B cell (primary cell): ENCODE results near the gene PTGES2. TPM values are rescaled to one million over a fixed set of nuclear protein-coding genes. Genes with fewer than 3 reads are reported as not detected.

ENCODE experiments used
- ATAC-seq: fragments of 200-7000 bp; cut with Tn5 transposase; one replicate; pipeline ENCODE4 v1.10.0; 2021; ENCODE audit warnings: low read depth, mild to moderate bottlenecking, moderate number of reproducible peaks, moderate library complexity
- CTCF ChIA-PET: fragments of 350-600 bp; sonication (Branson Sonifier 250); formaldehyde crosslinking; loops from one replicate; lab custom pipeline; 2021; ENCODE audit warnings: antibody characterized with exemption, inconsistent platforms; lab: Charles Lee
- POLR2A ChIA-PET: fragments of 350-600 bp; sonication (Branson Sonifier 250); formaldehyde crosslinking; loops from one replicate; lab custom pipeline; 2021; ENCODE audit warnings: antibody characterized with exemption; lab: Charles Lee
- DNase-seq: peaks from one replicate; pipeline ENCODE4 v3.0.0; 2013
- H2AFZ ChIP-seq: 2 replicates; pipeline ENCODE4 v1.6.1; 2012; ENCODE audit warnings: mild to moderate bottlenecking, low read depth, low read length; ENCODE audit not compliant: insufficient read depth, poor library complexity, severe bottlenecking
- H3K27ac ChIP-seq, 2 donors: 1 replicate in 1 of 2; 2 replicates in 1 of 2; pipeline ENCODE4 v1.5.1; 2012 to 2013; ENCODE audit warnings: low read length in 2 of 2, mild to moderate bottlenecking in 2 of 2, moderate library complexity in 1 of 2
- H3K27me3 ChIP-seq, 4 experiments: fragments of 200-600 bp in 1 of 4; sonication (generic) in 1 of 4; replicated peaks in 1 of 4; 1 replicate in 2 of 4; 2 replicates in 2 of 4; pipeline versions ENCODE4 v1.6.1 to v1.7.0; 2013 to 2016; ENCODE audit warnings: low read length in 3 of 4, mild to moderate bottlenecking in 2 of 4, mixed read lengths in 1 of 4, moderate library complexity in 1 of 4; ENCODE audit not compliant: insufficient read depth in 4 of 4, control insufficient read depth in 3 of 4; ENCODE audit errors: control extremely low read depth in 1 of 4
- H3K36me3 ChIP-seq, 2 experiments: replicated peaks in 1 of 2; 1 replicate in 1 of 2; 2 replicates in 1 of 2; pipeline versions ENCODE4 v1.6.1 to v1.7.1; 2013; ENCODE audit warnings: low read length in 1 of 2; ENCODE audit not compliant: insufficient read depth in 2 of 2, control insufficient read depth in 1 of 2; ENCODE audit errors: control extremely low read depth in 1 of 2, extremely low read depth in 1 of 2
- H3K4me1 ChIP-seq, 2 donors: fragments of 200-600 bp in 1 of 2; sonication (generic) in 1 of 2; 1 replicate in 1 of 2; 2 replicates in 1 of 2; pipeline versions ENCODE4 v1.5.1 to v1.6.1; 2013 to 2017; ENCODE audit warnings: low read length in 2 of 2; ENCODE audit not compliant: control insufficient read depth in 2 of 2, insufficient read depth in 2 of 2
- H3K4me2 ChIP-seq: replicated peaks from 2 replicates; pipeline ENCODE3; 2012; ENCODE audit warnings: mild to moderate bottlenecking, low read depth, low read length; ENCODE audit not compliant: poor library complexity, severe bottlenecking
- H3K4me3 ChIP-seq, 5 experiments: fragments of 200-600 bp in 1 of 5; sonication (generic) in 1 of 5; 1 replicate in 3 of 5; 2 replicates in 2 of 5; pipeline versions ENCODE4 v1.5.1 to v1.7.0; 2011 to 2016; ENCODE audit warnings: low read length in 4 of 5, mild to moderate bottlenecking in 4 of 5, low read depth in 2 of 5, control low read depth in 1 of 5, moderate library complexity in 1 of 5; ENCODE audit not compliant: insufficient read depth in 1 of 5; ENCODE audit errors: control extremely low read depth in 1 of 5, extremely low read depth in 1 of 5
- H3K79me2 ChIP-seq: fragments of 200-600 bp; sonication (generic); one replicate; pipeline ENCODE4 v1.6.0; 2016; ENCODE audit warnings: low read length; ENCODE audit not compliant: control insufficient read depth, insufficient read depth
- H3K9ac ChIP-seq: fragments of 200-600 bp; sonication (generic); 2 replicates; pipeline ENCODE4 v1.6.1; 2017; ENCODE audit warnings: mild to moderate bottlenecking, low read length, moderate library complexity
- H3K9me3 ChIP-seq, 3 donors: one replicate each; pipeline versions ENCODE4 v1.6.1 to v1.7.1; 2013; ENCODE audit warnings: low read length in 2 of 3; ENCODE audit not compliant: control insufficient read depth in 2 of 3, insufficient read depth in 1 of 3; ENCODE audit errors: control extremely low read depth in 1 of 3
- H4K20me1 ChIP-seq: 2 replicates; pipeline ENCODE4 v1.6.0; 2012; ENCODE audit warnings: mild to moderate bottlenecking, low read length; ENCODE audit not compliant: insufficient read depth, control insufficient read depth, poor library complexity, severe bottlenecking
- H3K27ac Mint-ChIP-seq: one replicate; pipeline ENCODE4 v1.8.0; 2021; ENCODE audit warnings: mixed read lengths
- H3K27me3 Mint-ChIP-seq: one replicate; pipeline ENCODE4 v1.8.0; 2021; ENCODE audit warnings: mixed read lengths
- H3K4me1 Mint-ChIP-seq: one replicate; pipeline ENCODE4 v1.8.0; 2021; ENCODE audit warnings: mixed read lengths
- H3K4me3 Mint-ChIP-seq: one replicate; pipeline ENCODE4 v1.8.0; 2021; ENCODE audit warnings: mixed read lengths
- H3K9me3 Mint-ChIP-seq: one replicate; pipeline ENCODE4 v1.8.0; 2022; ENCODE audit warnings: mixed read lengths; ENCODE audit not compliant: insufficient read depth
- EZH2 ChIP-seq: IDR thresholded peaks from 2 replicates; pipeline ENCODE4 v1.6.1; 2012; ENCODE audit warnings: borderline replicate concordance, low read depth, mild to moderate bottlenecking, moderate library complexity, low read length; ENCODE audit not compliant: insufficient read depth, poor library complexity, severe bottlenecking
- whole genome bisulfite sequencing: methylation state at CpG from one replicate; pipeline ENCODE4 v1.1.5; 2013; ENCODE audit warnings: missing lambda C conversion rate; ENCODE audit not compliant: insufficient coverage; 5-methylcytosine and 5-hydroxymethylcytosine counted together
- intact Hi-C: fragments of 100-400 bp; cut with micrococcal nuclease; formaldehyde crosslinking; loops from one replicate; pipeline ENCODE4 v1.10.0; 2022
- polyA plus RNA-seq: library from polyadenylated mRNA; depleted of rRNA; stranded (reverse); fragments of >200 nt; gene quantifications from 2 replicates; pipeline ENCODE4 v1.2.3, GENCODE V29; 2012
- total RNA-seq, 2 donors: library from RNA; stranded (reverse); fragments of 120-200 nt in 1 of 2; gene quantifications; 1 replicate in 1 of 2; 2 replicates in 1 of 2; pipeline versions ENCODE4 v1.2.3 to v1.2.4, GENCODE V29; 2013 to 2022
- TF ChIP-seq, protein P1 (sequence below): fragments of 200-600 bp; IDR thresholded peaks from one replicate; pipeline ENCODE4 v1.8.0; 2022; ENCODE audit warnings: antibody characterized with exemption, mild to moderate bottlenecking

PTGES2 gene
- total and polyA plus RNA-seq, 2 donors (not counting 1 experiment from before 2014, with no cell fraction given) = 77.8 to 113 TPM

DNA sequence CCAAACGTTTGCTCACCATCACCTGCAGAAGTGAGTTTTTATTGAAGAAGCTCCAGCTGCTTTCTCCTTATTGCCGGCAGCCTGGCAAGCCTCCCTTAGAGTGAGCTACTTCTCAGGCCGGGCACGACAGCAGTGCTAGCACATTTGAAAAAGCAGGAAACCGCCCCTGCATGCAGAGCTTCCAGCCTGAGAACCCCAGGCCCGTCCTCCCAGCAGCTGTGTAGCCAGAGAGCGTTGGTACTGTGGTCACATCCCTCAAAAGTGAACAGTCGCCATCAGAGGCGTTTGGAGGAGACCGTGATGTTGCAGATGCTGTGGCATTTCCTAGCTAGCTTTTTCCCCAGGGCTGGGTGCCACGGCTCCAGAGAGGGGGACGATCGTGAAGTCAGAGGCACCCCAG is 36.0 kb downstream of the PTGES2 start:
- H3K4me2 ChIP-seq = no peak overlapping the region
- peaks cover 57% of the 10 kb centered on the region for H4K20me1 ChIP-seq
- Mint-ChIP-seq H3K27ac (no peak overlapping the region), H3K27me3 (no peaks in the 10 kb centered on the region), H3K4me3 (no peak overlapping the region), H3K4me1 (peaks cover 42% of the 10 kb centered on the region), H3K9me3 (no peaks in the 10 kb centered on the region)
- H2AFZ ChIP-seq = no peak overlapping the region
- CTCF ChIA-PET = interaction anchor here (0.9 to 5.7 kb wide), 4 partner anchors 9 to 56 kb away, joined by 3 to 44 read pairs (median 4); no protein-coding TSS in a partner anchor
- DNase-seq (no peak), ATAC-seq (no peak)
- H3K79me2 ChIP-seq = peaks cover 74% of the 10 kb centered on the region
- POLR2A ChIA-PET = interaction anchor here (0.6 to 1.2 kb wide), 2 partner anchors 24 to 110 kb away, joined by 3 to 4 read pairs; no protein-coding TSS in a partner anchor
- TF ChIP-seq, protein P1, sequence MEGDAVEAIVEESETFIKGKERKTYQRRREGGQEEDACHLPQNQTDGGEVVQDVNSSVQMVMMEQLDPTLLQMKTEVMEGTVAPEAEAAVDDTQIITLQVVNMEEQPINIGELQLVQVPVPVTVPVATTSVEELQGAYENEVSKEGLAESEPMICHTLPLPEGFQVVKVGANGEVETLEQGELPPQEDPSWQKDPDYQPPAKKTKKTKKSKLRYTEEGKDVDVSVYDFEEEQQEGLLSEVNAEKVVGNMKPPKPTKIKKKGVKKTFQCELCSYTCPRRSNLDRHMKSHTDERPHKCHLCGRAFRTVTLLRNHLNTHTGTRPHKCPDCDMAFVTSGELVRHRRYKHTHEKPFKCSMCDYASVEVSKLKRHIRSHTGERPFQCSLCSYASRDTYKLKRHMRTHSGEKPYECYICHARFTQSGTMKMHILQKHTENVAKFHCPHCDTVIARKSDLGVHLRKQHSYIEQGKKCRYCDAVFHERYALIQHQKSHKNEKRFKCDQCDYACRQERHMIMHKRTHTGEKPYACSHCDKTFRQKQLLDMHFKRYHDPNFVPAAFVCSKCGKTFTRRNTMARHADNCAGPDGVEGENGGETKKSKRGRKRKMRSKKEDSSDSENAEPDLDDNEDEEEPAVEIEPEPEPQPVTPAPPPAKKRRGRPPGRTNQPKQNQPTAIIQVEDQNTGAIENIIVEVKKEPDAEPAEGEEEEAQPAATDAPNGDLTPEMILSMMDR = no peak
- no peak for TF ChIP-seq EZH2
- H3K27me3 ChIP-seq = no peaks in the 10 kb centered on the region
- H3K9ac ChIP-seq = no peak overlapping the region
- intact Hi-C loops = no loop called here
- no peak overlapping the region for H3K4me3 ChIP-seq
- H3K27ac ChIP-seq = no peak overlapping the region
- H3K4me1 ChIP-seq = peaks cover 31 to 39% of the 10 kb centered on the region in 2 donors
- H3K9me3 ChIP-seq = no peaks in the 10 kb centered on the region
- 83% methylated on average over 11 of the region's 13 CpGs for WGBS
- H3K36me3 ChIP-seq = peaks cover 2 to 4% of the 10 kb centered on the region in 2 experiments

DNA sequence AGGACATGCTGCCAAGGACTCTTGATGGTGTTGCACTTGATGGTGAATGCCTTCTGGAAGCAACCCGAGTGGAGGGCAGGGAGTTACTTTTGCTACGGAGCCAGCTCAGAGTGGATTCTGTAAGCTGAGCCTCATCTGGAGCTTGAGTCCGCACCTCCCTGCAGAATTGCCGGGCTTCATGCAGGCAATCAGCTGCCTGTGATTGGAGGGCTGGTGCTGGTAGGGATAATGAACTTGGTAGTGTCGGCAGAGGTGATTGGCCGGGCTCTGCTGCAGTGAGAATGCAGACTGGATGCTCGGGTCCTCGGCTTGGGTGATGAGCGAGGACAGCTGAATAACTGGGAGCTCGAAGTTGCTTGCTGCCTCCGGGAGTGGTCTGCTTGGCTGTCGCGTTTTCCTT is 36.4 kb downstream of the PTGES2 start:
- ATAC-seq (no peak), DNase-seq (no peak)
- peaks cover 31 to 39% of the 10 kb centered on the region in 2 donors for H3K4me1 ChIP-seq
- Mint-ChIP-seq H3K9me3 (no peaks in the 10 kb centered on the region), H3K4me1 (peaks cover 39% of the 10 kb centered on the region), H3K27ac (peak overlapping the region; percentile 20), H3K4me3 (no peak overlapping the region), H3K27me3 (no peaks in the 10 kb centered on the region)
- CTCF ChIA-PET = interaction anchor here (0.9 to 5.7 kb wide), 3 partner anchors 9 to 56 kb away, joined by 3 to 44 read pairs (median 3); no protein-coding TSS in a partner anchor
- H3K9me3 ChIP-seq = no peaks in the 10 kb centered on the region
- intact Hi-C loops = no loop called here
- H4K20me1 ChIP-seq = peaks cover 57% of the 10 kb centered on the region
- no peak overlapping the region for H2AFZ ChIP-seq
- H3K4me3 ChIP-seq = no peak overlapping the region
- H3K79me2 ChIP-seq = peaks cover 74% of the 10 kb centered on the region
- no peak for TF ChIP-seq EZH2
- TF ChIP-seq, protein P1 = no peak
- H3K36me3 ChIP-seq = peaks cover 2 to 4% of the 10 kb centered on the region in 2 experiments
- no peak overlapping the region for H3K4me2 ChIP-seq
- H3K27ac ChIP-seq = no peak overlapping the region
- H3K27me3 ChIP-seq = no peaks in the 10 kb centered on the region
- WGBS = 97% methylated on average over 10 of the region's 13 CpGs
- POLR2A ChIA-PET = interaction anchor here (0.6 kb wide), 1 partner anchor 110 kb away, joined by 3 read pairs; no protein-coding TSS in a partner anchor
- H3K9ac ChIP-seq = no peak overlapping the region
